CD14-positive monocyte (primary cell): ENCODE data around the gene KIF26B. TPM values are rescaled to one million over a fixed set of nuclear protein-coding genes. Genes with fewer than 3 reads are reported as not detected.

ENCODE experiments used
- DNase-seq, 3 donors: peaks; one replicate each; pipeline ENCODE4 v3.0.0-alpha.2; 2011 to 2022
- H2AFZ ChIP-seq: 2 replicates; pipeline ENCODE4 v1.6.0; 2012; ENCODE audit warnings: mild to moderate bottlenecking, low read depth, low read length, inconsistent platforms; ENCODE audit not compliant: insufficient read depth, poor library complexity, severe bottlenecking
- H3K27ac ChIP-seq, 2 donors: 1 replicate in 1 of 2; 2 replicates in 1 of 2; pipeline ENCODE4 v1.5.1; 2012 to 2013; ENCODE audit warnings: low read length in 2 of 2, control low read depth in 1 of 2, inconsistent platforms in 1 of 2, low read depth in 1 of 2, mild to moderate bottlenecking in 1 of 2
- H3K27me3 ChIP-seq, 2 donors: one replicate each; pipeline versions ENCODE4 v1.6.0 to v1.6.1; 2011 to 2013; ENCODE audit warnings: low read length in 2 of 2; ENCODE audit not compliant: control insufficient read depth in 2 of 2, insufficient read depth in 2 of 2
- H3K36me3 ChIP-seq, 2 donors: replicated peaks in 1 of 2; 1 replicate in 1 of 2; 2 replicates in 1 of 2; pipeline versions ENCODE4 v1.5.1 to v1.6.1; 2012 to 2013; ENCODE audit warnings: low read length in 2 of 2, control low read depth in 1 of 2, inconsistent platforms in 1 of 2, mild to moderate bottlenecking in 1 of 2; ENCODE audit not compliant: insufficient read depth in 2 of 2, control insufficient read depth in 1 of 2
- H3K4me1 ChIP-seq, 2 donors: 1 replicate in 1 of 2; 2 replicates in 1 of 2; pipeline versions ENCODE4 v1.5.1 to v1.6.1; 2012 to 2013; ENCODE audit warnings: low read length in 2 of 2, control low read depth in 1 of 2, inconsistent platforms in 1 of 2, mild to moderate bottlenecking in 1 of 2, moderate library complexity in 1 of 2; ENCODE audit not compliant: insufficient read depth in 2 of 2, control insufficient read depth in 1 of 2
- H3K4me2 ChIP-seq: replicated peaks from 2 replicates; pipeline ENCODE3; 2012; ENCODE audit warnings: low read length, moderate library complexity, mild to moderate bottlenecking; ENCODE audit not compliant: poor library complexity, severe bottlenecking; ENCODE audit errors: extremely low read depth
- H3K4me3 ChIP-seq, 3 experiments: fragments of 200-600 bp in 1 of 3; sonication (generic) in 1 of 3; replicated peaks in 1 of 3; 1 replicate in 2 of 3; 2 replicates in 1 of 3; pipeline ENCODE4 v1.5.1; 2011 to 2013; ENCODE audit warnings: low read length in 3 of 3, mild to moderate bottlenecking in 3 of 3, control low read depth in 2 of 3, low read depth in 2 of 3, inconsistent platforms in 1 of 3, moderate library complexity in 1 of 3
- H3K79me2 ChIP-seq: 2 replicates; pipeline ENCODE4 v1.6.0; 2012; ENCODE audit warnings: mild to moderate bottlenecking, control low read depth, inconsistent platforms, low read length, moderate library complexity; ENCODE audit not compliant: insufficient read depth
- H3K9ac ChIP-seq: 2 replicates; pipeline ENCODE4 v1.6.0; 2017; ENCODE audit warnings: low read length, mild to moderate bottlenecking; ENCODE audit not compliant: insufficient read depth, poor library complexity, severe bottlenecking
- H3K9me3 ChIP-seq, 2 donors: replicated peaks in 1 of 2; 1 replicate in 1 of 2; 2 replicates in 1 of 2; pipeline versions ENCODE4 v1.5.1 to v1.6.1; 2012 to 2013; ENCODE audit warnings: low read length in 2 of 2, control low read depth in 1 of 2; ENCODE audit not compliant: control insufficient read depth in 1 of 2, insufficient read depth in 1 of 2
- H4K20me1 ChIP-seq: 2 replicates; pipeline ENCODE4 v1.6.0; 2012; ENCODE audit warnings: mild to moderate bottlenecking, low read length, control low read depth, moderate library complexity; ENCODE audit not compliant: insufficient read depth
- H3K27ac Mint-ChIP-seq, 7 donors: one replicate each; pipeline ENCODE4 v1.8.0; 2020; ENCODE audit warnings: mild to moderate bottlenecking in 7 of 7, mixed read lengths in 7 of 7, moderate library complexity in 6 of 7, inconsistent platforms in 2 of 7
- H3K27me3 Mint-ChIP-seq, 3 donors: one replicate each; pipeline ENCODE4 v1.8.0; 2021 to 2022; ENCODE audit warnings: low read depth in 3 of 3, mild to moderate bottlenecking in 3 of 3, mixed read lengths in 3 of 3, moderate library complexity in 3 of 3, inconsistent platforms in 1 of 3
- H3K36me3 Mint-ChIP-seq, 2 donors: one replicate each; pipeline ENCODE4 v1.8.0; 2020; ENCODE audit warnings: mixed read lengths in 2 of 2, inconsistent platforms in 1 of 2, mild to moderate bottlenecking in 1 of 2
- H3K4me1 Mint-ChIP-seq: one replicate; pipeline ENCODE4 v1.8.0; 2020; ENCODE audit warnings: mild to moderate bottlenecking, mixed read lengths
- H3K4me3 Mint-ChIP-seq, 2 donors: one replicate each; pipeline ENCODE4 v1.8.0; 2020; ENCODE audit warnings: mild to moderate bottlenecking in 2 of 2, mixed read lengths in 2 of 2, moderate library complexity in 1 of 2
- H3K9me3 Mint-ChIP-seq, 7 donors: one replicate each; pipeline ENCODE4 v1.8.0; 2020 to 2022; ENCODE audit warnings: mixed read lengths in 7 of 7, mild to moderate bottlenecking in 6 of 7, moderate library complexity in 6 of 7, inconsistent platforms in 2 of 7
- WGBS: methylation state at CpG from one replicate; pipeline ENCODE4 v1.1.5; 2013; ENCODE audit warnings: missing lambda C conversion rate; ENCODE audit not compliant: insufficient coverage; 5-methylcytosine and 5-hydroxymethylcytosine counted together
- intact Hi-C, 2 donors: fragments of 100-400 bp; cut with micrococcal nuclease; formaldehyde crosslinking; loops; one replicate each; pipeline versions ENCODE4 v1.15.0 to v1.15.1; 2023
- polyA plus RNA-seq, 3 donors: library from polyadenylated mRNA; depleted of rRNA in 1 of 3; unstranded in 2 of 3; stranded (reverse) in 1 of 3; fragments of 300-500 nt in 2 of 3; fragments of >200 nt in 1 of 3; fragmentation: Illumina TruSeq in 2 of 3; gene quantifications; 1 replicate in 2 of 3; 2 replicates in 1 of 3; pipeline ENCODE4 v1.2.3, GENCODE V29; 2012 to 2021
- TF ChIP-seq, protein P1 (sequence below): fragments of 200-600 bp; IDR thresholded peaks from one replicate; pipeline ENCODE4 v1.8.0; 2022; ENCODE audit warnings: antibody characterized with exemption, mild to moderate bottlenecking

KIF26B gene
- polyA plus RNA-seq, 3 donors: 0.01 to 0.05 TPM; not detected in 1

DNA sequence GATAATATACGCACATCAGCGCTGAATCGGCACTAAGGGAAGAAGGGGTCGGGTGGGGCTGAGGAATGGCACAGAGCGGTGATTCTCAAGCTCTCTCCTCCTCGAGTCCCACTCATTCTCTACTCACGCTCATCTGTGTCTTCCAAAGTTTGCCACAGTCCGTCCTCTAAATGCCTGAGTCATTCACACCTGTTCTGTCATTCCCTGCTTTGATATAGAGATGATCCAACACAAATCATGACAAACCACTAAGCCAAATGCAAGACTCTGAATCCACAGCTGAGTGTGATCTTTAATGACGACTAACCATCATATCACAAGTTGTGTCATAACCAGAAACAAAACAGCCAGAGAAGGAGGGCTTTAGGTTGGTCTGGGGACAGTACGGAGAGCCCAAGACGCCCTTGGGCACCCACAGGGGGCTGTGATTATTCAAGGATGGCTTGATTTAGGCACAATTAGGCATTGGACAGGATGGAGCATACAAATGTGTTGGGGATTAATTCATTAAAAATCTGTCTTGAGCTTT, 501.5 kb downstream of the KIF26B start:
- H2AFZ ChIP-seq: no peak overlapping the region
- H3K27me3 Mint-ChIP-seq: peaks cover 0 to 9% (median 2%) of the 10 kb centered on the region in 3 donors
- no peak overlapping the region for H3K9ac ChIP-seq

DNA sequence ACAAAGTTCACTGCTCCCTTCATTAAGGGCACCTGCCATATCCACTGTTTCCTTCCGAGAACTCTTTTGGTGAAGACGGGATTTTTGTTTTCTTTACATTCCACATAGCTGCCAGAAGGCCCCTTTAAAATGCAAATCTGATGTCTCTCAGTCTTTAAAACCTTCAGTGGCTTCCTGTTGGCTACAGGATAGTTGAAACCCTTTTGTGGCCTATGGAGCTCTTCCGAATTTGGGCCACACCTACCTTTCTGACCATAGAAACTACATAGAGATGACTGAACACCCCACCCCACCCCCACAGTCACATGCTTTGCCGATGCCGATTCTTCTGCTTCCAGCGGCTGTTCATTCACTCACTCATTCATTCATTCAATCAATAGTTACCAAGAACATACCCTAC, 502.6 kb downstream of the KIF26B start:
- Mint-ChIP-seq H3K27ac (peak overlapping the region in 1 of 7 donors; percentile 61), H3K27me3 (peaks cover 0 to 4% (median 2%) of the 10 kb centered on the region in 3 donors), H3K4me3 (no peak overlapping the region), H3K9me3 (no peaks in the 10 kb centered on the region), H3K36me3 (no peaks in the 10 kb centered on the region), H3K4me1 (peaks cover 8% of the 10 kb centered on the region)
- Histone ChIP-seq H3K9me3 (no peaks in the 10 kb centered on the region), H3K27ac (no peak overlapping the region), H3K4me1 (peaks cover 0 to 5% of the 10 kb centered on the region in 2 donors), H3K36me3 (no peaks in the 10 kb centered on the region), H2AFZ (no peak overlapping the region), H3K4me2 (no peak overlapping the region), H3K27me3 (no peaks in the 10 kb centered on the region), H3K4me3 (no peak overlapping the region), H4K20me1 (no peaks in the 10 kb centered on the region), H3K9ac (no peak overlapping the region), H3K79me2 (no peaks in the 10 kb centered on the region)
- TF ChIP-seq, protein P1, sequence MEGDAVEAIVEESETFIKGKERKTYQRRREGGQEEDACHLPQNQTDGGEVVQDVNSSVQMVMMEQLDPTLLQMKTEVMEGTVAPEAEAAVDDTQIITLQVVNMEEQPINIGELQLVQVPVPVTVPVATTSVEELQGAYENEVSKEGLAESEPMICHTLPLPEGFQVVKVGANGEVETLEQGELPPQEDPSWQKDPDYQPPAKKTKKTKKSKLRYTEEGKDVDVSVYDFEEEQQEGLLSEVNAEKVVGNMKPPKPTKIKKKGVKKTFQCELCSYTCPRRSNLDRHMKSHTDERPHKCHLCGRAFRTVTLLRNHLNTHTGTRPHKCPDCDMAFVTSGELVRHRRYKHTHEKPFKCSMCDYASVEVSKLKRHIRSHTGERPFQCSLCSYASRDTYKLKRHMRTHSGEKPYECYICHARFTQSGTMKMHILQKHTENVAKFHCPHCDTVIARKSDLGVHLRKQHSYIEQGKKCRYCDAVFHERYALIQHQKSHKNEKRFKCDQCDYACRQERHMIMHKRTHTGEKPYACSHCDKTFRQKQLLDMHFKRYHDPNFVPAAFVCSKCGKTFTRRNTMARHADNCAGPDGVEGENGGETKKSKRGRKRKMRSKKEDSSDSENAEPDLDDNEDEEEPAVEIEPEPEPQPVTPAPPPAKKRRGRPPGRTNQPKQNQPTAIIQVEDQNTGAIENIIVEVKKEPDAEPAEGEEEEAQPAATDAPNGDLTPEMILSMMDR: no peak
- DNase-seq: no peak
- intact Hi-C loops: no loop called here
- 80% methylated on average over 1 of the region's 6 CpGs for WGBS

More for the DNA sequence above, 501.5 kb downstream of the KIF26B start:
- no peaks in the 10 kb centered on the region for H4K20me1 ChIP-seq
- no peak overlapping the region for H3K4me2 ChIP-seq
- H3K36me3 ChIP-seq: no peaks in the 10 kb centered on the region
- no peaks in the 10 kb centered on the region for H3K36me3 Mint-ChIP-seq
- H3K79me2 ChIP-seq: no peaks in the 10 kb centered on the region
- no peaks in the 10 kb centered on the region for H3K27me3 ChIP-seq
- no peaks in the 10 kb centered on the region for H3K9me3 ChIP-seq
- peaks cover 0 to 5% of the 10 kb centered on the region in 2 donors for H3K4me1 ChIP-seq
- H3K27ac ChIP-seq: no peak overlapping the region
- no peak overlapping the region for H3K4me3 ChIP-seq
- DNase-seq: no peak
- H3K4me1 Mint-ChIP-seq: peaks cover 8% of the 10 kb centered on the region
- peaks cover 0 to 4% (median 0%) of the 10 kb centered on the region in 7 donors for H3K9me3 Mint-ChIP-seq
- intact Hi-C loops: no loop called here
- WGBS: 93% methylated on average over 9 of the region's 11 CpGs
- no peak overlapping the region for H3K27ac Mint-ChIP-seq
- TF ChIP-seq, protein P1: no peak
- H3K4me3 Mint-ChIP-seq: no peak overlapping the region
